Cardiac muscle cell (in vitro differentiated cells and primary cell): ENCODE measurements around the gene ACADS. TPM values are rescaled to one million over a fixed set of nuclear protein-coding genes. Genes with fewer than 3 reads are reported as not detected.

ENCODE experiments used
- DNase-seq, 2 donors: peaks; one replicate each; pipeline versions ENCODE4 v3.0.0 to v3.0.0-alpha.2; 2010 to 2017; ENCODE audit warnings: low read depth in 1 of 2, low spot score in 1 of 2
- H3K27ac ChIP-seq: fragments of 200-600 bp; sonication (generic); 2 replicates; pipeline ENCODE4 v1.5.1; 2016
- H3K27me3 ChIP-seq: fragments of 200-600 bp; sonication (generic); 2 replicates; pipeline ENCODE4 v1.6.0; 2016; ENCODE audit warnings: control low read depth
- H3K36me3 ChIP-seq: fragments of 200-600 bp; sonication (generic); 2 replicates; pipeline ENCODE4 v1.5.1; 2016; ENCODE audit warnings: control low read depth
- H3K4me1 ChIP-seq: fragments of 200-600 bp; sonication (generic); 2 replicates; pipeline ENCODE4 v1.8.1; 2017; ENCODE audit warnings: low read depth, mild to moderate bottlenecking, mixed run types
- H3K4me3 ChIP-seq: fragments of 200-600 bp; sonication (generic); 2 replicates; pipeline ENCODE4 v1.5.1; 2016; ENCODE audit warnings: mild to moderate bottlenecking
- H3K9me3 ChIP-seq: fragments of 200-600 bp; sonication (generic); 2 replicates; pipeline ENCODE4 v1.5.1; 2017; ENCODE audit warnings: low read depth, mild to moderate bottlenecking, control low read depth
- CTCF ChIP-seq: IDR thresholded peaks from 2 replicates; pipeline ENCODE4 v1.5.1; 2012; ENCODE audit warnings: low read depth, mild to moderate bottlenecking, low read length
- polyA plus RNA-seq: library from polyadenylated mRNA; unstranded; fragments of >200 nt; fragmentation: Nextera tagmentation; extraction: Ambion mirVana; gene quantifications from 2 replicates; pipeline ENCODE4 v1.2.1, GENCODE V29; 2016
- total RNA-seq: library from RNA; depleted of rRNA; stranded (reverse); fragments of >200 nt; gene quantifications from 2 replicates; pipeline ENCODE4 v1.2.3, GENCODE V29; 2016

ACADS gene
- total and polyA plus RNA-seq, 2 experiments from 2014 or later: 35.9 to 59.8 TPM

GRCh38 chr12:120696626-120697025, 29.0 kb upstream of the ACADS start:
- Histone ChIP-seq H3K4me3 (no peak overlapping the region), H3K27me3 (no peaks in the 10 kb centered on the region), H3K27ac (no peak overlapping the region), H3K36me3 (peaks cover 53% of the 10 kb centered on the region), H3K4me1 (no peaks in the 10 kb centered on the region), H3K9me3 (no peaks in the 10 kb centered on the region)
- no peak for DNase-seq
- no peak for TF ChIP-seq CTCF

DNA sequence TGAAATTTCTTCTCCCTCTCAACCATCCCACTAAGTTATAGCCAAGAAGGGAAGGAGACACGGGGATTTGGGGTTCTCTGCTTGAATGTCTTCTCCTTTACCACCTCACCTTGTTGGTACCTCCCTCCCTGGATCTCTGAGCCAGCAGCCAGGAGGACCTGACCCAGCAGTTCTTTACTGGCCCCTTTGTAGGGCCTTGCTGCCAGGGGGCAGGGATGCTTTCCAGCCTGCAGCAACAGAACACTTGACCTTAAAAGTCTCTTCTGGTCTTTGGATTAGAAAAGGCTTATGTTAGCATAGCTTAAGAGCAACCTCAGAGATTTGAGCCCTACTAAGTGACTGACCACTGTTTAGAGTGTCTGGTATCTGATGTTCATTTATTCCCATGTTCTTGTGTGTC, 28.3 kb upstream of the ACADS start:
- Histone ChIP-seq H3K4me1 (no peaks in the 10 kb centered on the region), H3K27ac (no peak overlapping the region), H3K9me3 (no peaks in the 10 kb centered on the region), H3K36me3 (peaks cover 53% of the 10 kb centered on the region), H3K4me3 (no peak overlapping the region), H3K27me3 (no peaks in the 10 kb centered on the region)
- no peak for TF ChIP-seq CTCF
- no peak for DNase-seq

DNA sequence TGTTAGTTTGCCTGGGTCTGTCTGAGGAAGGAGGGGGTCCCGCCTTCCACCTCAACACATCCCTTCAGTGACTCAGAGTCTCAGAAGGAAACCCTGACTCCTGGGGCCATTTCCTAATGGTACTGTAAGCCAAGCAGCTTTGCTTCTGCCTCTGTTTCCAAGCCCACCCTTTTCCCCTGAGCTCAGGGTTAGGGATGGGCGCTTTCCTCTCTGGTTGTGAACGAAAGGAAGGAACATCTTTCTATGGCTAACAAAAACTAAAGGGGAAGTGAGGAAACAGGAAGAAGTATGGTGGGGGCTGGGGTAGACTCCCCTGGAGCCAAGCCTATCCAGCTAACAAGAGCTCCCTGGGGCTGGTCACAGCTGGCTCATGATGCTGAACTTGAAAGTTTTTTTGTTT, 27.0 kb upstream of the ACADS start:
- H3K9me3 ChIP-seq: no peaks in the 10 kb centered on the region
- H3K36me3 ChIP-seq: peaks cover 53% of the 10 kb centered on the region
- TF ChIP-seq CTCF: no peak
- no peak overlapping the region for H3K27ac ChIP-seq
- no peak overlapping the region for H3K4me3 ChIP-seq
- DNase-seq: no peak
- H3K27me3 ChIP-seq: no peaks in the 10 kb centered on the region
- no peaks in the 10 kb centered on the region for H3K4me1 ChIP-seq

DNA sequence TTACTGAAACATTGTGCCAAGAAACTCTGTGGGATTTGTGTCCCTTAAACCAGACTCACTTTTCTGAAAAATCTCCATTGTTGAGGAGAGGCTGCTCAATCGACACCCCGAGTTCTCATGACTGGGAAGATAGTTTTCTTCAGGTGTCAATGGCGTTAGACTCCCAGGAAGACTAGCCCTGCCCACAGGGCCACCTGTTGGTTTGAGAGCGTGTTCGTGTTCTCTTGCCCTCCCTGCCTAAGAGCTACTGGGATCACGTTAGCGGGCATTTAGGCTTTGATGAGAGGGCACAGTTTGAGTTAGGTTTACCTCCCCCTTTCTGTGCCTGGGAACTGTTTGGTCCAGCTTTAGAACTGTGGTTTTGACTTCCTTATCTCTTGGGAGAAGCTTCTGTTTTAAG, 26.1 kb upstream of the ACADS start:
- TF ChIP-seq CTCF: no peak
- no peak overlapping the region for H3K27ac ChIP-seq
- no peak overlapping the region for H3K4me3 ChIP-seq
- H3K36me3 ChIP-seq: peaks cover 49% of the 10 kb centered on the region
- no peak for DNase-seq
- no peaks in the 10 kb centered on the region for H3K4me1 ChIP-seq
- no peaks in the 10 kb centered on the region for H3K27me3 ChIP-seq
- H3K9me3 ChIP-seq: no peaks in the 10 kb centered on the region

DNA sequence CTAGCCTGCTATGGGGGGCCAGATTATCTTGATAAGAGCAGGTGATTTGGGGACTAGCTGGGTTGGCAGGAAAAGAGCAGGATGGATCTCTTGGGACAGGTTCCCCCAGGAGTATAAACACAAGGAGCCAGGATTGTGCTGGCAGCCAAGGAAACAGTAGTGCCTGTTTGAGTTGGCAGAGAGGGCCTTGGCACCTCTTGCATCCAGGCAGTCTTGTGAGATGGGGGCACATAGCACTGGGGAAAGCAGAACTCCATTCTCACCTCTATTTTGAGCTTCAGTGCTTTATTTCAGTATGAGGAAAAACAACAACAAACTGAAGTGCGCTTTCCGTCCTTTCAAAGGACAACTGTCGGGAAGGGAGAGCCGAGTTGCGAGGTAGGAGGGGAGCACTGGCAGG, 24.7 kb upstream of the ACADS start:
- no peak for TF ChIP-seq CTCF
- Histone ChIP-seq H3K36me3 (peaks cover 36% of the 10 kb centered on the region), H3K4me3 (no peak overlapping the region), H3K4me1 (no peaks in the 10 kb centered on the region), H3K27ac (no peak overlapping the region), H3K9me3 (no peaks in the 10 kb centered on the region), H3K27me3 (no peaks in the 10 kb centered on the region)
- no peak for DNase-seq

- peaks cover 19% of the 10 kb centered on the region for H3K36me3 ChIP-seq
- no peaks in the 10 kb centered on the region for H3K4me1 ChIP-seq
- H3K9me3 ChIP-seq: no peaks in the 10 kb centered on the region
- peak overlapping the region; percentile 54 for H3K27ac ChIP-seq
- no peak for TF ChIP-seq CTCF
- no peaks in the 10 kb centered on the region for H3K27me3 ChIP-seq
- no peak for DNase-seq
- no peak overlapping the region for H3K4me3 ChIP-seq
Observed at GRCh38 chr12:120702637-120703036, 23.0 kb upstream of the ACADS start.
